Amygdala (tissue), 56 donors: ENCODE measurements around the gene KIF25.
A peak's percentile ranks its signal among the peaks of the same experiment; 100 is the strongest.
"Not testable (repeated sequence)": the region's sequence is repeated elsewhere in the genome, so short reads cannot be mapped to it uniquely, and the experiment has no call there.

Experiments
- DNase-seq, 56 donors: peaks; one replicate each; lab custom pipeline; 2025; lab: John Stamatoyannopoulos, UW

The KIF25 gene

DNA sequence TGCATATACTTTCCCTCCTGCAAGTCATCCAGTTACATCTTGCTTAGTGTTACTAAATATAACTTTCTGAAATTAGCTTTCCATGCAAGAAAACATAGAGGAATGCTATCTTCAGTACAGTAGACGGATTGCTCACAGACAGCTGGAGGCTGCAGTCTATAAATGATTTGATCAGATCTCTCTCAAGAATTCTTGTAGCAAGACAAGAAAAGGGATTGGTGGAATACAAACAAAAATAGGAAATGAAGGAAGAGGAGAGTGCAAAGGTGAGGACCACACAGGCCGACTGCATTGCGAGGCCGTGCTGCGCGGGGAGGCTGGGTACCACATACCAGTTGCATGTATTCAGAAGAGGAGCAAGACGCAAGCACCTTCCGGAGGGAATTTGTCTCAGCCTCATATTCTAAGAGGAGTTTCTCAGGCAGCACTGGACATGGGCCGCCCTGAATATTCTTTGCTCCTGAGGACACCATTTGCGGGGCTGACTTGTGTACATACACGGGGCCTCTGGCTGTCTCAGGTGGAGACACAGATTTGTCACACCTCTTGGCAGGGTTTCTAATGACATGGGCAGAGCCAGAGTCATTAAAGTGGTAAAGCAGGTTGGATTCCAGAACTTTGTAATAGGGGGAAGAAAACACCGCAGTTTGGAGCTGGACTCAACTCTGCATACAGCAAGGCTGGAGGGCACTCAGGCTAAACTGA, 22.7 kb upstream of the KIF25 start:
- DNase-seq = no peak

DNA sequence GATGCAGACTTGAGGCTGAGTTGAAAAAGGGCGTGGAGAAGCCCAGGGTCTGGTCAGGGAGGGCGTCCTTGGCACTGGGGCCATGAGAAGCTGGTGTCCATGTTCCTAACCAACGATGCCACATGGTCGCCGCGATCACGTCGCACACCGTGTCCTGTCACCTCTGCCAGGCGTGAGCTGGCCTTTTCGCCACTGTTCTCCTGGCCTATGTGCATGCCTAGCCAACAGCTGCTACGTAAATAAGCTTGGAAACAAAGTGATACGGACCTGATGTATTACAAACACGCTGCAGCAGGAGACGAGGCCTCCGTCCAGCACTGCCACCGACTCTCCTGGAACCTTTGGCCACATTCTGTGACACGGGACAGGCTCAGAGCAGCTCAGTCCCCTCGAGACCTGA, 22.0 kb upstream of the KIF25 start:
- no peak for DNase-seq

DNA sequence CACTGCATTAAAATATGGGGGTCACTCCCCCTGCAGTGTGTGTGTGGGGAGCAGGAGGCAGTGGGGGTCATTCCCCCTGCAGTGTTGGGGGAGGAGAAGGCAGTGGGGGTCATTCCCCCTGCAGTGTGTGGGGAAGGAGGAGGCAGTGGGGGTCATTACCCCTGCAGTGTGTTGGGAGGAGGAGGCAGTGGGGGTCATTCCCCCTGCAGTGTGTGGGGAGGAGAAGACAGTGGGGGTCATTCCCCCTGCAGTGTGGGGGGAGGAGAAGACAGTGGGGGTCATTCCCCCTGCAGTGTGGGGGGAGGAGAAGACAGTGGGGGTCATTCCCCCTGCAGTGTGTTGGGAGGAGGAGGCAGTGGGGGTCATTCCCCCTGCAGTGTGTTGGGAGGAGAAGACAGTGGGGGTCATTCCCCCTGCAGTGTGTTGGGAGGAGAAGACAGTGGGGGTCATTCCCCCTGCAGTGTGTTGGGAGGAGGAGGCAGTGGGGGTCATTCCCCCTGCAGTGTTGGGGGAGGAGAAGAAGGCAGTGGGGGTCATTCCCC, 21.3 kb upstream of the KIF25 start:
- DNase-seq = not testable (repeated sequence)

DNA sequence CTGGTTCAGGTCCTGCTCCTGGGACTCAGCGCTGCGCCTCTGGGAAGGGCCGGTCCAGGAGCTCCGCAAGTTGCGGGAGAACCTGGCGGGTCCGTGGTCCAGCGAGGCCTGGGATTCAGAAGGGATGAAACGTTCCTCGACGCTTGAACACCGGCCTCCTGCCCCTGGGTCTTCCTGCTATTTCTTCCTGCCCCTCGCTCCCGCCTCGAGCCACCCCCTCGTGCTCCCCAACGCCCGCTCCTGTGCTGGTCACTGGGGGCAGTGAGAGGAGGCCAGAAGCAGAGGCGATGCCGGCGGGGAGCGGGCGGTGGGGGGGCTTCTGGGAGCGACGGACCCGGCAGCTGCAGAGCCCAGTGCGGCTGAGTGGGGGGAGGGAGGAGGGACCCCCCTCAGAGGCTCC, 20.8 kb upstream of the KIF25 start:
- DNase-seq = no peak

DNA sequence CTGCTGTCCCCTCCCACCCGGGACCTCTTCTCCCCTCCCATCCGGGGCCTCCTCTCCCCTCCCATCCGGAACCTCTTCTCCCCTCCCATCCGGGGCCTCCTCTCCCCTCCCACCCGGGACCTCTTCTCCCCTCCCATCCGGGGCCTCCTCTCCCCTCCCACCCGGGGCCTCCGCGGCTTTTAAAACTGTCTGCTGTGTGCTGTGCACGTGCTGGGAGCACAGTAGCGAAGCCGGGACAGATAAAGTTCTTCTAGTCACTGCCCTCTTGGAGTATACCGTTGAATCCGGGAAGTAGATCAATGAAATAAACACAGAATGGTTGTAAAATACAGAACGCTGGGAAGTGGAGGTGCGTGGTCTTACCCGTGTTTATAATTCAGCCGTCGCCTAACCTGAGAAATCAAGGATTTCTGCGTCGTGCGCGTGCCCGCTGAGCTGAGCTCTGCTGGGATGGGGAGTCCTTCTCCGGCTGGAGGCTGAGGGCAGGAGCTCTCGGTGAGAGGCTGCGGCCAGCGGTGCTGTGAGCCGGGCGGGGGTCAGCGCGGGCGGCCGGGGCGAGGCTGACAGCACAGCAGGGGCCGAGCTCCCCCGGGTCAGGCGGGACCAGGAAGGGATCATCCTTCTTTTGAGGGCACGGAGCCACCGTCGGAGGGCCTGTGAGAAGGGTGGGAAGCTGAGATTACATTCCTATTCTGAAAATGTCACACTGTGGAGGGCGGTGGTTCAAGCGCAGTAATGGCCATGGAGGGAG, 19.6 kb upstream of the KIF25 start:
- DNase-seq = no peak

DNA sequence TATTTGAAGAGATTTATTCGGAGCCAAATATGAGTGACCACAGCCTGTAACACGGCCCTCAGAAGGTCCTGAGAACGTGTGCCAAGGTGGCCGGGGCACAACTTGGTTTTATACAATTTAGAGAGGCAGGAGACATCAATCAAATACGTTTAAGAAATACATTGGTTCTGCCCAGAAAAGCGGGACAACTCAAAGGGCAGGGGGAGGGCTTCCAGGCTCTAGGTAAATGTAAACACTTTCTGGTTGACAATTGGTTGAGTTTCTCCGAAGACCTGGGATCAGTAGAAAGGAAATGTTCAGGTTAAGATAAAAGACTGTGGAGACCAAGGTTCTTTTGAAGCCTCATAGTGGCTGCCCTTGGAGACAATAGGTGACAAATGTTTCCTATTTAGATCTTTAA, 18.9 kb upstream of the KIF25 start:
- no peak for DNase-seq

DNA sequence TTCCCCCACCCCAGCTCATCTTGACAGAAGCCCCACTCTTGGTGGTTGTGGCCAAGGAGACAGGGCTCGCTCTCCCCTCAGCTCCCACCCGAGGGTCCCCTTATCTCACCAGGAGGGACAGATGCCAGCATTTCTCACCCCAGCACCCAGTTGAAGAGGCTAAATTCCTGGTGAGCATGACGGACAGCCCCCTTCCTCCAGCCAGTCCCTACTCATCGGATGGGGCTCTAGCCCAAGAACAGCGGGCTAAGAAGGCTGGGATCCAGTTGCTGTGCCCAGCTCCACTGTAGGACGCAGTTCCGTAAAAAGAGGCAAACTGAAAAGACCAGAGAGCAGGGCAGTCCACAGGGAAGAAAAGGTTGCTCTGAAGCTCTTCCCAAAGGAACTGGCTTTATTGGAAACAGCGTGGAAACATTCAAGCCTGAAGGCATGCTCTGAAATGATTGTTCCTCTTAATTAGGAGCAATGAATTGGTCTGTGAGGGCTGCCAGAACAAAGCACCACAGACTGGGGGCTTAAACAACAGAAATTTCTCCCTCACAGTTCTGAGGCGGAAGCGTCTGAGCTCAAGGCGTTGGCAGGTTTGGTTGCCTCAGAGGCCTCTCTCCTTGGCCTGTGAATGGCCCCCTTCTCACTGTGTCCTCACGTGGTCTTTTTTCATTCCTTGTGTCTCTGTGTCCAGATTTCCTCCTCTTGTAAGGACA, 17.9 kb upstream of the KIF25 start:
- DNase-seq = peak in 3 of 56 donors; percentile 30 to 52 (median 30)

DNA sequence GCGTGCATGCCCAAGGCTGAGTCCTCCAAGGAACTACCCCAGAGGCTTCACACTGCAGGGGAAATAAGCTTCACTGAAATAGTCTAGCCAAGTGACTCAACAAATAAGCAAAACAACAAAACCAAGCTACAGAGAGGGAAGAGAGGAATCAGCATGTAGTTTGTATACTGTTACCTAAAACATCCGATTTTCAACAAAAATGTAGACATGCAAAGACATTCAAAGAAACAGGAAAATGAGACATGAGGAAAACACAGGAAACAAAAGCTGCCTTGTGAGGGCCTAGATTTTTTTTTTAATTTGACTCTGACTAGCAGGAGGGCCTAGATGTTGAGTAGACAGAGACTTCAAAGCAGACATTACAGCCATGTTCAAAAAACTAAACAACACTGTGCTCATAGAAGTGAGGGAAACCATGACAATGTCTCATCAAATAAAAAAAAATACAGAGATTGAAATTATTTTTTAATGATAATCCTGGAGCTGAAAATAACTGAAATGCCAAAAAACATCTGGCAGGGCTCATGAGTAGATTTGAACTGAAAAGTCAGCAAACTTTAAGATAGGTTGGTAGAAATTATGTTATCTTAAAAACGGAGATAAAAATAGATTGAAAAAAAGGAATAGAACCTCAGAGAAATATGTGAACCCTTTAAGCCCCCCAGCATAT, 16.4 kb upstream of the KIF25 start:
- DNase-seq = no peak

DNA sequence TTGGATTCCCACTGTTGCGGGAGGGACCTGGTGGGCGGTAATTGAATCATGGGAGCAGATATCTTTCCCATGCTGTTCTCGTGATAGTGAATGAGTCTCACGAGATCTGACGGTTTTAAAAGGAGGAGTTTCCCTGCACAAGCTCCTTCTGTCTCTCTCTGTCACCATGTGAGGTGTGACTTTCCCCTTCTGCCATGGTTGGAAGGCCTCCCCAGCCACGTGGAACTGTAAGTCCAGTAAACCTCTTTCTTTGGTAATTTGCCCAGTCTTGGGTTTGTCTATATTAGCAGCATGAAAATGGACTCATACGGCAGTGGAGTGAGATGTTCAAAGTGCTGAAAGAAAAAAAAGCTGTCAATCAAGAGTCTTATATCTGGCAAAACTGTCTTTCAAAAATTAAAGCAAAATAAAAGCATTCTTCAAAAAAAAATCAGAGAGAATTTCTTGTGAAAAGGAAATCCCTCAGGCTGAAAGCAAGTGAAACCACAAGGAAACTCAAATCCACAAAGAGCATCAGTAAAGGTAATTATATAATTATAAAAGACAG, 15.5 kb upstream of the KIF25 start:
- DNase-seq = no peak

DNA sequence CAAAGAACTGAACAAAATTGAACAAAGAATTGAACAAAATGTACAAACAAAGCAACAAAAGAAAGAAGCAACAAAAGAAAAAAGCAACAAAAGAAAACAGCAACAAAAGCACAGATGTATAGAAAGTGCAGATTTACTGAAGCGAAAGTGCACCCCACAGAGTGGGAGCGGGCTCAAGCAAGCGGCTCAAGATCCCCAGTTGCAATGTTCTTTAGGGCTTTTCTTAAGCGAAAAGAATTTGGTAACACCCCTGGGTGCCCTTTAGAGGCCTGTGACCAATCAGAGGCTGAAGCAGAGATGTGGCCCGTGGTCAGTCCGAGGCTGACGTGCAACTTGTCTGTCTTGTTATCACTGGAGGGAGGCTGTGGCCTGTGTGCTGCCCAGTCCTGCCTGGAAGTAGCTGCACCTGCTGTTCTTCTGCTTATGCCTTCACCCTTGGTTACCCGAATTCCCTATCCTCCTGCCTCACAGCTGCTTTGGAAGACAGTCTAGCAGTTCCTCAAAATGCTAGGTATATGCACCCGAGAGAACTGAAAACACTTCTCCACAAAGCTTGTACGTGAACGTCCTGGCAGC, 13.2 kb upstream of the KIF25 start:
- no peak for DNase-seq

DNA sequence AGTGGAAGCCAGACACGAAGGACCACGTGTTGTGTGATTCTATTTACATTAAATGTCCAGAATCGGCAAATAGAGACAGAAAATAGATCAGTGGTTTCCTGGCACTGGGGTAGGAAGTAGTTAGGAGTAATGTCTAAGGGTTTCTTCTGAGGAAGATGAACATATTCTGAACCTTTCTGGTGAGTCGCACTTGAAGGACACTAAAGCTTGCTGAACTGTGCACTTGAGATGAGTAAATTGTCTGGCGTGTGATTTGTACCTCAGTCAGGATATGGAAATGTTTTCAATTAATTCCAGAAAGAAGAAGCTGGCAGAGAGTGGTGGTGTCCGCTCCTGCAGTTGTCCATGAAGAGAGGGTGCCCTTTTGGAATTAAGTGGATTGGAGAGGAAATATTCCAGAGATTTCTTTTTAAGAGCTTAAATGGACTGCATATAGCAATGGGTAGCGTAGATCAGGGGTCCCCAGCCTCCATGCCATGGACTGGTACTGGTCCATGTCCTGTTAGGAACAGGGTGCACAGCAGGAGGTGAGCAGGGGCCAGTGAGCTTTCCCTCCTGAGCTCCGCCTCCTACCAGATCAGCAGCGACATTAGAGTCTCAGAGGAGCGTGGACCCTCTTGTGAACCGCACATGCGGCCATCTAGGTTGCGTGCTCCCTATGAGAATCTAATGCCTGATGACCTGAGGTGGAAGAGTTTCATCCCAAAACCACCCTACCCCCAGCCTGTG, 12.4 kb upstream of the KIF25 start:
- DNase-seq = no peak

DNA sequence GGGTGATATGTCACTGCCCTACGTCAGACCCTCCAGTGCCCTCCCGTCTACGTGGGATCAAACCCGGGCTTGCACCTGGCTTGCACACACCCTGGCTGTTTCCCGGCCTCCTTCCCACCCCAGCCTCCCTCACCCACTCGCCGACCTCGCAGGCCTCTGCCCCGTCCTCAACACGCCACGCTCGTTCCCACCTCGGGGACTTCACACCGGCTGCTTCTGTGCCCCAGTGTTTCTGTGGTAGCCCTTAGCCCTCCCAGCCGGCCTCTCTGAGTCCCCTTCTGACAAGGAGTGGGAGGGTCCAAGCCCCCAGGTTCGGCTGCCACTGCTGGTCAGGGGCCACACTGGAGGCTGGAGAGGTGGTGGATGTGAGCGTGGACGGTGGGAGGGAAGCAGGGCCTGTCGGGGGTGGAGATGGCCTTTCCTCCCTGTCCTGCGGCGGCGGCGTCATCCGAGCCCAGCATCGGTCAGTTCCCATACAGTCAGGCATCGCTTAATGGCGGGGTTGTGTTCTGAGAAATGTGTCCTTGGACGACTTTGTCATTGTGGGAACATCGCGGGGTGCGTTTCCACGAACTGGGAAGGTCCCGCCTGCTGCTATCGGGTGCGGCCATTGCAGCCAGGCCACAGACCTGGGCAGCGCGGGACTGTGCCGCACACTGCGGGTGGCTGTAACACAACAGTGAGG, 11.4 kb upstream of the KIF25 start:
- DNase-seq = no peak

DNA sequence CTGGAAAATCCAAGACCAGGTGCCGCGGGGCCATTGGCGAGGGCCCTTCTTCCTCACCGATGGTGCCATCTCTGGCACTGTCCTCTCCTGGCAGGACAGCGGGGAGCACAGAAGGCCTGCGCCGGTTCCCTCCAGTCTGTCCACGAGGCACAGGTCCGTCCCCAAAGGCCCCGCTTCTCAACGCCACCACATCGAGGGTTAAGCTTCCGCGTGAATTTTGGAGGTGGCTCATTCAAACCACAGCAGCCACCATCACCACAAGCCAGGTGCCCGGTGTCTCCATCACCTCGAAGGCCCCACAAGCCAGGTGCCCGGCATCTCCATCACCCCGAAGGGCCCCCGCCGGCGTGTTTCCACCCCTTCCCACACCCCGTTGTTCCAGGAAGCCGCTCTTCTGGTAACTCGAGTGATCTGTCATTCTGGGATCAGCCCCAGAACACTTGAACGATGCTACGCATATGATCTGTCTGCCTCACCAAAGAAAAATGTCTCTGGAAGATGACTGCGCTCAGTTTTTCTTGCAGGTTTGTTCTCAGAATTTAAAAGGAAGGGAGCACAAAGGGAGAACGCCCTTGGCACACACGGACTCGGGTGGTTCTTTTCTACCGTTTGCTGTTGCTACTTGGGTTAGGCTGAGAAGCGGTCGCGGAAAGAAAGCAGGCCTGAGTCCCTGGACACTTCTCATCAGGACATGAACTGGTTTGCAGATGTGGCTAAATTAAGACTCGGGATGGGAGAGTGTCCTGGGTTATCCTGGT, 9.9 kb upstream of the KIF25 start:
- no peak for DNase-seq

DNA sequence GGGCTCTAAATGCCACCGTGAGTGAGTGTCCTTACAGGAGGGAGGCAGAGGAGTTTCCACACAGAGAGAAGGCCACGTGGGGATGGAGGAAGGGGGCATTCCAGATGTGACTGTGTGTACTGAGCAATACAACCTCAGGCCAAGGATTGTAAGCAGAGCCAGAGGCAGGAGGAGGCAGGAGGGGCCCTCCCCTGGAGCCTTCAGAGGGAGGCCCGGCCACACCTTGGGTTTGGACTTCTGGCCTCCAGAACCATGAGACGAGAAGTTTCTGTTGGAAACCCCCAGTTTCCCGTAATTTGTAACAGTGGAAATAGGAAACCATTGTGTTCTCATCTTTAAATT, 9.3 kb upstream of the KIF25 start:
- no peak for DNase-seq

DNA sequence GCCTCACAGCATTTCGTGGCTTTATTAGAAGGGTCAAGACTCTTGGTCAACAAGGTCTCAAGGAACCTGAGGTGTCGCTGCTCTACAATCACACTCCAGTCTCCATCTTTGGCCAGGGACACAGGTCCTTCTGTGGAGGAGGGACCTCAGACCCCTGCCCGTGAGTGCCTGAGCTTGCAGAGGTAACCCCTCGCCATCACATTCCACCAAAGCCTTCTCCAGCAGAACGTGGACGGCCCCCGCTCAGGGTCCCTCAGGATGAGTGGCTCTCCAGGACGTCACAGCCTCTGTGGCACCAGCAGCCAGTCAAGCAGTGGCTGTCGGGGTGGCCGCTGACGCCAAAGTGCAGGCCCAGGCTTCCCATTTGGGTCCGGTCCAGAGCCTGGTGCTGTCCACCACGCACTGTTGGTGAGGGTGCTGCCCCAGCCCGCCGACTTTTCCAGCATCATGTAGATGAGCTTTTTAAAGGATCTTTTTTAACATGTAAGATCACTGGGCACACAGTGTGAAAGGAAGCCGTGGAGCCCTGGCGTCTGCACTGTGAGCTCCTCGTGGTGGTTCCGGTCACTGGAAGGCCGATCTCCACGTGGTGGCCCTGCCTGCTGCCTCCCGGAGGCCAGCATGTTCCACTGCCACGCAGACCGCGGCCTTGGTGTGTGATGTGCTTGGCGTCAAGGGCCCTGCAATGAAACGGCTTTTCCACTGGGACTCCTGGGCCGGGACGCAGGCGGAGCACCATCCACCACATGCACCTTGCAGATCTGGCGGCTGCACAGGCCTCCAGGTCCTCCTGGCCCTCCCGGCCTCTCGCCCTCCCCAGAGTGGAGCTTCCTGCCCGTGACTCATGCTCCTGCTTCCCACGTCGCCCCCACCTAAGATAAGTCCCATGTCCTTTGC, 8.3 kb upstream of the KIF25 start:
- DNase-seq = no peak

DNA sequence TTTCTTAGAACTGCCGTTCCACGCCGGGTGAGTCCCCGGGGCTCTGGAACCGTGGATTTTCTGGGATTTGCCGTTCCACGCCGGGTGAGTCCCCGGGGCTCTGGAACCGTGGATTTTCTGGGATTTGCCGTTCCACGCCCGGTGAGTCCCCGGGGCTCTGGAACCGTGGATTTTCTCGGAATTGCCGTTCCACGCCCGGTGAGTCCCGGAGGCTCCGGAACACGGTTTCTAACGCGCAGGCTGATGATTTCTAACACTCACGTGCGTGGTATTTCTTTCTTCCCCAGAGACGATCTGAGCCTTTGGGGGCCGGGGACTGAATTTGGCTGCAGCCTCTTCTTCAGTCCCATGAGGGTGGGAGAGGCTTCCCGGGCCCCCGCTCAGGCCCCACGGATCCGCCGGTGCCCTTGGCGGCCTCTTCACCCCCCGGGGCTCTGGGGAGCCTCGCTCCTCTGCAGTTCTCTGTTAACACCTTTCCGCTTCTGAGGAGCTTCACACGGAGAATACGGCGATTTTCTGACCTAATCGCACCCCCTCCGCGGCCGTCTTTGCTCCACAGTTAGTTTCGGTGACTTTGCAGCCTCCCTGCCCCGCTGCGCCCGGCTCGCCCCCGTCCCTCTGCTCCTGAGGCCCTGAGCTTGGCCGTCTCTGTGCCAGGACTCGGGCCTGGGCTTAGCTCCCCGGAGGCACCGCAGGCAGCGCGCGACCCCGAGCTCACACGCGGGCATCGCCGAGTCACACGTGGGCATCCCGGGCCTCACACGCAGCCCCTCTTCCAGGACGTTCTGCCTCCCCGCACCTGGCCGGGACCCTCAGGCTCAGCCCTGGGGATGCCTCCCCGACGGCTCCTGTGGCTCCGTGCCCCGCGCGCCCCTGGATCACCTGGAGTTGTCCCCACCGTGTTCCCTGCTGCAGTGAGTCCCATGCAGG, 7.2 kb upstream of the KIF25 start:
- peak in 1 of 56 donors; percentile 21 for DNase-seq
